Brain microvascular endothelial cell (primary cell): Measurements from ENCODE around the gene ACTN3.
A peak's percentile ranks its signal among the peaks of the same experiment; 100 is the strongest.

Experiments used
- DNase-seq: peaks from one replicate; pipeline ENCODE4 v3.0.0-alpha.2; 2020
- H3K27ac ChIP-seq: fragments of 250-450 bp; sonication (Bioruptor Pico); 2 replicates; pipeline ENCODE4 v1.5.1; 2020; ENCODE audit warnings: mild to moderate bottlenecking, moderate library complexity
- H3K27me3 ChIP-seq: fragments of 250-450 bp; sonication (Bioruptor Pico); replicated peaks from 2 replicates; pipeline ENCODE4 v1.5.1; 2020; ENCODE audit warnings: mild to moderate bottlenecking
- H3K36me3 ChIP-seq: fragments of 250-450 bp; sonication (Bioruptor Pico); replicated peaks from 2 replicates; pipeline ENCODE4 v1.5.1; 2020; ENCODE audit warnings: mild to moderate bottlenecking
- H3K4me3 ChIP-seq: 2 replicates; pipeline ENCODE4 v1.5.1; 2011; ENCODE audit warnings: low read depth, mild to moderate bottlenecking, control low read depth, low read length, moderate library complexity
- in situ Hi-C: cut with HindIII; loops from 2 replicates; pipeline ENCODE4 v1.10.0; 2017; ENCODE audit warnings: low sequenced_read_pairs, low pct_ligation_motif_present
- TF ChIP-seq, protein P1 (sequence below): IDR thresholded peaks from 2 replicates; pipeline ENCODE4 v1.5.1; 2011; ENCODE audit warnings: low read depth, mild to moderate bottlenecking, moderate library complexity, low read length, control low read depth, inconsistent platforms; ENCODE audit errors: missing control alignments

ACTN3 gene

GRCh38 chr11:66568124-66568916, 21.6 kb downstream of the ACTN3 start, which contains the start of gene CTSF:
TSS of gene CTSF (minus strand) at chr11:66568606. CDS start at chr11:66568486, 120 bp downstream.
- DNase-seq = peak; percentile 51
- in situ Hi-C loops = no loop called here
- H3K4me3 ChIP-seq = peak within 1 kb of the TSS; percentile 47
- H3K36me3 ChIP-seq = no peaks in the 10 kb centered on the region
- TF ChIP-seq, protein P1, sequence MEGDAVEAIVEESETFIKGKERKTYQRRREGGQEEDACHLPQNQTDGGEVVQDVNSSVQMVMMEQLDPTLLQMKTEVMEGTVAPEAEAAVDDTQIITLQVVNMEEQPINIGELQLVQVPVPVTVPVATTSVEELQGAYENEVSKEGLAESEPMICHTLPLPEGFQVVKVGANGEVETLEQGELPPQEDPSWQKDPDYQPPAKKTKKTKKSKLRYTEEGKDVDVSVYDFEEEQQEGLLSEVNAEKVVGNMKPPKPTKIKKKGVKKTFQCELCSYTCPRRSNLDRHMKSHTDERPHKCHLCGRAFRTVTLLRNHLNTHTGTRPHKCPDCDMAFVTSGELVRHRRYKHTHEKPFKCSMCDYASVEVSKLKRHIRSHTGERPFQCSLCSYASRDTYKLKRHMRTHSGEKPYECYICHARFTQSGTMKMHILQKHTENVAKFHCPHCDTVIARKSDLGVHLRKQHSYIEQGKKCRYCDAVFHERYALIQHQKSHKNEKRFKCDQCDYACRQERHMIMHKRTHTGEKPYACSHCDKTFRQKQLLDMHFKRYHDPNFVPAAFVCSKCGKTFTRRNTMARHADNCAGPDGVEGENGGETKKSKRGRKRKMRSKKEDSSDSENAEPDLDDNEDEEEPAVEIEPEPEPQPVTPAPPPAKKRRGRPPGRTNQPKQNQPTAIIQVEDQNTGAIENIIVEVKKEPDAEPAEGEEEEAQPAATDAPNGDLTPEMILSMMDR = no peak
- no peak within 1 kb of the TSS for H3K27ac ChIP-seq
- H3K27me3 ChIP-seq = no peaks in the 10 kb centered on the region

DNA sequence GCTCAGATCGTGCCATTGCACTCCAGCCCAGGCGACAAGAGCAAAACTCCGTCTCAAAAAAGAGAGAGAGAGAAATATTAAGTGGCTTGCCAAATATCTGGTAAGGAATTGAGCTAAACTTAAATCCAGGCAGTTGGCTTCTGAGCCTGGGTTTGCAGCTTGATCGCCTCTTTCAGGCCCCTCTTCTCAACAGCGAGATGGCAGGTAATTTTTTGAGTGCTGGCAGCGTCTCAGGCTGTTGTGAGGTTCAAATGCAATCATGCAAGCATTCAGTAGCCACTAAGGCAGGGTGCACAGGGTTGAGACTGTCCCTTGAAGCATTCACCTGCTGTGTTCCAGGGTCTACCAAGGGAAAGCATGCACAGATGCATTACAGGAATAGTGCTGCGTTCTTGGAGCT, 22.4 kb downstream of the ACTN3 start:
- TF ChIP-seq, protein P1 = no peak
- Histone ChIP-seq H3K4me3 (no peak overlapping the region), H3K27ac (no peak overlapping the region), H3K27me3 (no peaks in the 10 kb centered on the region), H3K36me3 (no peaks in the 10 kb centered on the region)
- in situ Hi-C loops = no loop called here
- DNase-seq = no peak

- Histone ChIP-seq H3K27ac (no peak overlapping the region), H3K4me3 (no peak overlapping the region), H3K36me3 (no peaks in the 10 kb centered on the region), H3K27me3 (no peaks in the 10 kb centered on the region)
- no peak for DNase-seq
- in situ Hi-C loops = no loop called here
- TF ChIP-seq, protein P1 = no peak
Observed at GRCh38 chr11:66570079-66570849, 23.6 kb downstream of the ACTN3 start.

GRCh38 chr11:66570850-66571180, 24.1 kb downstream of the ACTN3 start:
- in situ Hi-C loops = no loop called here
- Histone ChIP-seq H3K27ac (no peak overlapping the region), H3K36me3 (no peaks in the 10 kb centered on the region), H3K4me3 (no peak overlapping the region), H3K27me3 (no peaks in the 10 kb centered on the region)
- no peak for DNase-seq
- TF ChIP-seq, protein P1 = no peak

- peak; percentile 74 for DNase-seq
- no peak overlapping the region for H3K27ac ChIP-seq
- in situ Hi-C loops = no loop called here
- TF ChIP-seq, protein P1 = peak; percentile 91
- no peaks in the 10 kb centered on the region for H3K27me3 ChIP-seq
- no peak overlapping the region for H3K4me3 ChIP-seq
- no peaks in the 10 kb centered on the region for H3K36me3 ChIP-seq
Observed at GRCh38 chr11:66579017-66579606, 32.4 kb downstream of the ACTN3 start.
